IMR-90 (cell line): Measurements from ENCODE around the gene RTN3.

Experiments
- CEBPB ChIP-seq: IDR thresholded peaks from 2 replicates; pipeline ENCODE4 v1.6.1; 2012; ENCODE audit warnings: low read depth, low read length, improper control_type of control experiment
- MAFK ChIP-seq: IDR thresholded peaks from 2 replicates; pipeline ENCODE4 v1.6.1; 2012; ENCODE audit warnings: low read depth, low read length, improper control_type of control experiment
- MXI1 ChIP-seq: IDR thresholded peaks from 2 replicates; pipeline ENCODE4 v1.6.1; 2012; ENCODE audit warnings: low read depth, mild to moderate bottlenecking, low read length, moderate library complexity, borderline replicate concordance
- POLR2A ChIP-seq: IDR thresholded peaks from 2 replicates; pipeline ENCODE4 v1.6.1; 2012; ENCODE audit warnings: mild to moderate bottlenecking, low read depth, low read length
- RAD21 ChIP-seq: IDR thresholded peaks from 2 replicates; pipeline ENCODE4 v1.6.1; 2012; ENCODE audit warnings: low read length, improper control_type of control experiment
- RCOR1 ChIP-seq: IDR thresholded peaks from 2 replicates; pipeline ENCODE4 v1.6.1; 2012; ENCODE audit warnings: mild to moderate bottlenecking, low read length, improper control_type of control experiment; ENCODE audit not compliant: insufficient replicate concordance
- RFX5 ChIP-seq: IDR thresholded peaks from 2 replicates; pipeline ENCODE4 v1.8.0; 2012; ENCODE audit warnings: low read depth, mild to moderate bottlenecking, low read length, moderate library complexity
- SMC3 ChIP-seq: fragments of 150-350 bp; IDR thresholded peaks from 2 replicates; pipeline ENCODE4 v1.6.1; 2016; ENCODE audit warnings: low read depth, mild to moderate bottlenecking, antibody characterized with exemption, low read length, moderate library complexity
- TF ChIP-seq, protein P1 (sequence below): conservative IDR thresholded peaks from 2 replicates; pipeline ENCODE4 v1.5.1; 2012; ENCODE audit warnings: mild to moderate bottlenecking, low read depth, low read length, improper control_type of control experiment
- TF ChIP-seq, protein P2 (sequence below): fragments of 150-350 bp; IDR thresholded peaks from 2 replicates; pipeline ENCODE4 v1.6.1; 2016; ENCODE audit warnings: low read depth, mild to moderate bottlenecking, low read length, moderate library complexity, borderline replicate concordance

DNA sequence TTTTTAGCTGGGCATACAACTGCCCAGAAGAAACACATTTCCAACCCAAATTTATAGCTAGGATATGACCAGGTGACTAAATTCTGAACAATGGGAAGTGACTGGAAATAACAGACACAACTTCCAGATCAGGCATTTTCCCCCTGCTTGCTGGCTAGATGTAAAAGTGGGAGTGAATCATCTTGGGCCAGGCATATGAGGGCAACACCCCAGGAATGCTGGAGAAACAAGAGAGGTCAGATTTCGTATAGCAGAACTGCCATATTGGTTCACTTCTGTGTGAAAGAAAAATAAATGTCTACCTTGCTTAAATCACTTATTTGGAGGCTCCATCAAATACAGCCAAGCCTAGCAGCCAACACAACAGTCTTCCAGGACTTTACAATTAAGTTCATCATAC is 17.5 kb upstream of the RTN3 start:
- TF ChIP-seq CEBPB (no peak), POLR2A (no peak), RAD21 (no peak), RCOR1 (no peak), RFX5 (no peak), MXI1 (no peak), SMC3 (no peak), MAFK (peak; percentile 15; the same call in 1 of the 2 replicates)
- TF ChIP-seq, protein P1, sequence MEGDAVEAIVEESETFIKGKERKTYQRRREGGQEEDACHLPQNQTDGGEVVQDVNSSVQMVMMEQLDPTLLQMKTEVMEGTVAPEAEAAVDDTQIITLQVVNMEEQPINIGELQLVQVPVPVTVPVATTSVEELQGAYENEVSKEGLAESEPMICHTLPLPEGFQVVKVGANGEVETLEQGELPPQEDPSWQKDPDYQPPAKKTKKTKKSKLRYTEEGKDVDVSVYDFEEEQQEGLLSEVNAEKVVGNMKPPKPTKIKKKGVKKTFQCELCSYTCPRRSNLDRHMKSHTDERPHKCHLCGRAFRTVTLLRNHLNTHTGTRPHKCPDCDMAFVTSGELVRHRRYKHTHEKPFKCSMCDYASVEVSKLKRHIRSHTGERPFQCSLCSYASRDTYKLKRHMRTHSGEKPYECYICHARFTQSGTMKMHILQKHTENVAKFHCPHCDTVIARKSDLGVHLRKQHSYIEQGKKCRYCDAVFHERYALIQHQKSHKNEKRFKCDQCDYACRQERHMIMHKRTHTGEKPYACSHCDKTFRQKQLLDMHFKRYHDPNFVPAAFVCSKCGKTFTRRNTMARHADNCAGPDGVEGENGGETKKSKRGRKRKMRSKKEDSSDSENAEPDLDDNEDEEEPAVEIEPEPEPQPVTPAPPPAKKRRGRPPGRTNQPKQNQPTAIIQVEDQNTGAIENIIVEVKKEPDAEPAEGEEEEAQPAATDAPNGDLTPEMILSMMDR = no peak
- TF ChIP-seq, protein P2, sequence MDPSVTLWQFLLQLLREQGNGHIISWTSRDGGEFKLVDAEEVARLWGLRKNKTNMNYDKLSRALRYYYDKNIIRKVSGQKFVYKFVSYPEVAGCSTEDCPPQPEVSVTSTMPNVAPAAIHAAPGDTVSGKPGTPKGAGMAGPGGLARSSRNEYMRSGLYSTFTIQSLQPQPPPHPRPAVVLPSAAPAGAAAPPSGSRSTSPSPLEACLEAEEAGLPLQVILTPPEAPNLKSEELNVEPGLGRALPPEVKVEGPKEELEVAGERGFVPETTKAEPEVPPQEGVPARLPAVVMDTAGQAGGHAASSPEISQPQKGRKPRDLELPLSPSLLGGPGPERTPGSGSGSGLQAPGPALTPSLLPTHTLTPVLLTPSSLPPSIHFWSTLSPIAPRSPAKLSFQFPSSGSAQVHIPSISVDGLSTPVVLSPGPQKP = no peak
